Stimulated activated effector memory CD8-positive, alpha-beta T cell treated with anti-CD3 and anti-CD28 coated beads, Interleukin-12 subunit alpha, Interleukin-12 subunit beta, amount 100 ng/mL, for 72 hours (primary cell): ENCODE results near the gene TAF9.
"Not testable (repeated sequence)": the region's sequence is repeated elsewhere in the genome, so short reads cannot be mapped to it uniquely, and the experiment has no call there.

Experiments
- ATAC-seq: fragments of 150-1000 bp; cut with Tn5 transposase; 2 replicates; pipeline ENCODE4 v1.10.0; 2021
- DNase-seq, 2 donors: peaks; one replicate each; pipeline ENCODE4 v3.0.0; 2021 to 2022; ENCODE audit warnings: low spot score in 2 of 2
- H3K27ac Mint-ChIP-seq: one replicate; pipeline ENCODE4 v1.8.0; 2022; ENCODE audit warnings: mild to moderate bottlenecking, mixed read lengths
- H3K36me3 Mint-ChIP-seq: one replicate; pipeline ENCODE4 v1.8.0; 2022; ENCODE audit warnings: mild to moderate bottlenecking, mixed read lengths
- H3K4me1 Mint-ChIP-seq: one replicate; pipeline ENCODE4 v1.8.0; 2022; ENCODE audit warnings: mixed read lengths
- H3K4me3 Mint-ChIP-seq: one replicate; pipeline ENCODE4 v1.8.0; 2022; ENCODE audit warnings: mild to moderate bottlenecking, mixed read lengths
- H3K9me3 Mint-ChIP-seq: one replicate; pipeline ENCODE4 v1.8.0; 2022; ENCODE audit warnings: mixed read lengths

The TAF9 gene

DNA sequence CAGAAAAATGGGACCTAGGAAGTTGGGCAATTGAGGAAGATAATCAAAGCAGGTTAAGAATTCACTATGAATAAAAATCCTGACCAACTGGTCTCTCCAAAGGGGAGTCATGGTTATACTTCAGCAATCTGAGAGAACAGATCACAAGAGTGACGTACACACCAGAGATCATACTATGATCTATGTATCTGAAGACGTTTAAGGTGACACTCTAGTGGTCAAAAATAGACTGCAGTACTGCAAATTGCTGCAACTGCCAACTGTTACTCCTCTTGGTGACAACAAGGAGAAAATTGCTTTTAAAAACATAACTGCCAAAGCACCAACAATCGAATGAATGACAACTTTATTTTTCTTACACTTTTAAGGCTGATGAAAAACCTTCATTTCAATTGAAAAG, 4.9 kb downstream of the TAF9 start:
- Mint-ChIP-seq H3K4me1 (peaks cover 37% of the 10 kb centered on the region), H3K36me3 (peaks cover 96% of the 10 kb centered on the region), H3K9me3 (no peaks in the 10 kb centered on the region), H3K4me3 (no peak overlapping the region), H3K27ac (no peak overlapping the region)
- DNase-seq, result no peak
- no peak for ATAC-seq

- no peaks in the 10 kb centered on the region for H3K9me3 Mint-ChIP-seq
- peaks cover 94% of the 10 kb centered on the region for H3K36me3 Mint-ChIP-seq
- H3K4me3 Mint-ChIP-seq, result no peak overlapping the region
- no peak for DNase-seq
- no peak for ATAC-seq
- H3K27ac Mint-ChIP-seq, result peak overlapping the region; percentile 48
- peaks cover 32% of the 10 kb centered on the region for H3K4me1 Mint-ChIP-seq
Measured at GRCh38 chr5:69360442-69360841, 8.9 kb downstream of the TAF9 start.

DNA sequence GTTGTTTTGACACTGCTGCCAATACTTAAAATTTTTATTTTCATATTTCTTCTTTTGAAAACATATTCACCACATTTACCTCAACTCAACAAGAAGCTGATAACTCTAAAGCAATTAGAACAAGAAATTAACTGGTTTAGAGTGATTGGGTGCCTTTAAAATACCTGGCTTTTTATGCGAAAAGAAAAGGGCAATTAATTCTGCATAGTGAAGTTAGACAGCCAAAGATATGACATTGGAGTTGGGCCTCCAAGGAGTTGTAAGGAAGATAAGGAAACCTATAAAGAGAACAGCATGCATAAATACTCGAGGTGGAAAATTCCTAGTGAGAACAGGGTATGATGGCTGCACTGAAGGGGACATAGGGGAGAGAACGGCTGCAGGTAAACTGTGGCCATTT, 9.6 kb downstream of the TAF9 start:
- Mint-ChIP-seq H3K9me3 (no peaks in the 10 kb centered on the region), H3K4me3 (no peak overlapping the region), H3K36me3 (peaks cover 94% of the 10 kb centered on the region), H3K4me1 (peaks cover 25% of the 10 kb centered on the region), H3K27ac (peak overlapping the region; percentile 48)
- DNase-seq (no peak), ATAC-seq (no peak)

- Mint-ChIP-seq H3K4me3 (no peak overlapping the region), H3K27ac (no peak overlapping the region), H3K4me1 (peaks cover 11% of the 10 kb centered on the region), H3K36me3 (peaks cover 55% of the 10 kb centered on the region), H3K9me3 (no peaks in the 10 kb centered on the region)
- DNase-seq (no peak), ATAC-seq (no peak)
Measured at GRCh38 chr5:69350664-69351063, 18.7 kb downstream of the TAF9 start.

- Mint-ChIP-seq H3K36me3 (no peaks in the 10 kb centered on the region), H3K4me1 (no peaks in the 10 kb centered on the region), H3K9me3 (no peaks in the 10 kb centered on the region), H3K27ac (no peak overlapping the region), H3K4me3 (no peak overlapping the region)
- ATAC-seq (no peak), DNase-seq (no peak)
Measured at GRCh38 chr5:69343083-69343482, 26.2 kb downstream of the TAF9 start.

DNA sequence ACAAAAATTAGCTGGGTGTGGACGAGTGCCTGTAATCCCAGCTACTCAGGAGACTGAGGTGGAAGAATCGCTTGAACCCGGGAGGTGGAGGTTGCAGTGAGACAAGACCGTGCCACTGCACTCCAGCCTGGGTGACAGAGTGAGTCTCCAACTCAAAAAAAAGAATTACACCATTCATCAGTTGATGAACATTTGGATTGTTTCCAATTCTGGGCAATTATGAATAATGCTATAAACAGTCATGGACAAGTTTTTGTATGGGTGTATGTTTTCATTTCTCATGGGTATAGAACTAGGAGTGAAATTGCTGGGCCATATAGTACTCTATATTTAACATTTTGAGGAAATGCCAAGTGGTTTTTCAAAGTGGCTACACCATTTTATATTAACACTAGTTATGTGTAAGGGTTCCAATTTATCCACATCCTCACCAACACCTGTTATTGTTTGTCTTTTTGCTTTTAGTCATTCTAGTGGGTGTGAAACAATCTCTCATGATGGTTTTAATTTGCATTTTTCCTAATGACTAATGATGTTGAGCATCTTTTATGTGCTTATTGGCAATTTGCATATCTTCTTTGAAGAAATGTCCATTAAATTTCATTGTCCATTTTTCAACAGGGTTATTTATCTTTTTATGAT, 27.7 kb downstream of the TAF9 start:
- Mint-ChIP-seq H3K9me3 (no peaks in the 10 kb centered on the region), H3K4me3 (no peak overlapping the region), H3K36me3 (no peaks in the 10 kb centered on the region), H3K4me1 (no peaks in the 10 kb centered on the region), H3K27ac (no peak overlapping the region)
- no peak for DNase-seq
- peak; percentile 50 for ATAC-seq

DNA sequence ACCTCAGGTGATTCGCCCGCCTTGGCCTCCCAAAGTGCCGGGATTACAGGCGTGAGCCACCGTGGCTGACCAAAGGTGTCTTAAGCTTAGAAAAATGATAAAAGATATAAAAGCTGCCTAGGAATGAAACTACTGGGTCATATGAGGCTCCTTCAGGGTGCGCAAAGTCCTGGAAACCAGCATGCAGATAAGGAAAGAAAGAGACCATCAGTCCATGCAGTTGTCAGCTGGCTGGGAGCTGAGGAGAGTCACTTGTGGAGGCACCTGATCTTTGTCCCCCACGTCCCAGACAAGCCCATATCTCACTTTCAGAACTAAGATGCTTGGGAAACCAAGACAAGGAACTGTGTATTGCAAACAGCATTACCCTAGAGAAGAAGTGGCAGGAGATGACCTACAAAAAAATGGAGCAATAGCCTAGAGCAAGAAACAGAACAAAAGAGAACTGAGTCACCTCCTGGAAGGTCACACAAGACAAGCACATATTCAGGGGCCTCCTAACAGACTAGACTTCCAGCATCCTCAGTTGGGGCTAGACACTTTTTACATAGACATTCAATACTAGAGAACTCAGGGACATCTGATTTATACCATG, 33.9 kb downstream of the TAF9 start:
- H3K27ac Mint-ChIP-seq, result no peak overlapping the region
- H3K4me1 Mint-ChIP-seq, result peaks cover 16% of the 10 kb centered on the region
- no peak overlapping the region for H3K4me3 Mint-ChIP-seq

DNA sequence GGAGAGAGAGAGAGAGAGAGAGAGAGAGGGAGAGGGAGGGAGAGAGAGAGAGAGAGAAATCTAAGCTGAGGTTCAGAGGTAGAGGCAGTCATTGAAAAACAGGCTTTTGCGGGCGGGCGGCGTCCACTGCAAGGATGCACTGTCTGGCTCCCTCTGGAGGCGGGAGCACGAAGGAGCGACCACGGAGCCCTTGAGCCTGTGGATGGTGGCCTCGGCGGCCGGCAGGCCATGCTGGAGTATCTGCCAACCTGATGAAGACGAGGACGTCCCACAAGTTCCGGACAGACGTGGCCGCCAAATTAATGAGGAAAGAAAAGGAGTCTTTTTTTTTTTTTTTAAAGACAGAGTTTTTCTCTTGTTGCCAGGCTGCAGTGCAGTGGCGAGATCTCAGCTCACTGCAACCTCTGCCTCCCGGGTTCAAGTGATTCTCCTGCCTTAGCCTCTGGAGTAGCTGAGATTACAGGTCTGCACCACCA, 34.5 kb downstream of the TAF9 start:
- peak; percentile 84 for ATAC-seq
- H3K27ac Mint-ChIP-seq, result no peak overlapping the region
- no peaks in the 10 kb centered on the region for H3K9me3 Mint-ChIP-seq
- H3K4me3 Mint-ChIP-seq, result no peak overlapping the region
- H3K4me1 Mint-ChIP-seq, result peaks cover 16% of the 10 kb centered on the region
- peak; percentile 63 to 81 for DNase-seq
- H3K36me3 Mint-ChIP-seq, result peaks cover 6% of the 10 kb centered on the region

More for the DNA sequence above, 33.9 kb downstream of the TAF9 start:
- ATAC-seq, result no peak
- no peak for DNase-seq
- Mint-ChIP-seq H3K9me3 (no peaks in the 10 kb centered on the region), H3K36me3 (peaks cover 6% of the 10 kb centered on the region)

DNA sequence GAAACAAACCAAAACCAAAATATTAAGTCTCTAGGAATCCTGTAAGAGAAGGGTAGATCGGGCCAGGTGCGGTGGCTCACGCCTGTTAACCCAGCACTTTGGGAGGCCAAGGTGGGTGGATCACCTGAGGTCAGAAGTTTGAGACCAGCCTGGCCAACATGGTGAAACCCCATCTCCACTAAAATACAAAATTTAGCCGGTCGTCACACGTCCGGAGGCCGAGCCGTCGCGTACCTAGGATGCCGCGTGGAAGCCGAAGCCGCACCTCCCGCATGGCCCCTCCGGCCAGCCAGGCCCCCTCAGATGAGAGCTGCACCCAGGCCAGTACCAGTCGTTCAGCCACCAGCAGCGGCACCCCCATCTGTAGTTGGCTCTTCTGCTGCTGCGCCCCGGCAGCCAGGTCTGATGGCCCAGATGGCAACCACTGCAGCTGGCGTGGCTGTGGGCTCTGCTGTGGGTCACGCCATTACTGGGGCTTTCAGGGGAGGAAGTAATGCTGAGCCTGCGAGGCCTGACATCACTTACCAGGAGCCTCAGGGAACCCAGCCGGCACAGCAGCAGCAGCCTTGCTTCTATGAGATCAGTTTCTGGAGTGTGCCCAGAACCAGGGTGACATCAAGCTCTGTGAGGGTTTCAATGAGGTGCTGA, 35.5 kb downstream of the TAF9 start:
- not testable (repeated sequence) for H3K9me3 Mint-ChIP-seq, DNase-seq, H3K4me3 Mint-ChIP-seq, H3K27ac Mint-ChIP-seq, ATAC-seq, H3K36me3 Mint-ChIP-seq
- peaks cover 16% of the 10 kb centered on the region for H3K4me1 Mint-ChIP-seq

DNA sequence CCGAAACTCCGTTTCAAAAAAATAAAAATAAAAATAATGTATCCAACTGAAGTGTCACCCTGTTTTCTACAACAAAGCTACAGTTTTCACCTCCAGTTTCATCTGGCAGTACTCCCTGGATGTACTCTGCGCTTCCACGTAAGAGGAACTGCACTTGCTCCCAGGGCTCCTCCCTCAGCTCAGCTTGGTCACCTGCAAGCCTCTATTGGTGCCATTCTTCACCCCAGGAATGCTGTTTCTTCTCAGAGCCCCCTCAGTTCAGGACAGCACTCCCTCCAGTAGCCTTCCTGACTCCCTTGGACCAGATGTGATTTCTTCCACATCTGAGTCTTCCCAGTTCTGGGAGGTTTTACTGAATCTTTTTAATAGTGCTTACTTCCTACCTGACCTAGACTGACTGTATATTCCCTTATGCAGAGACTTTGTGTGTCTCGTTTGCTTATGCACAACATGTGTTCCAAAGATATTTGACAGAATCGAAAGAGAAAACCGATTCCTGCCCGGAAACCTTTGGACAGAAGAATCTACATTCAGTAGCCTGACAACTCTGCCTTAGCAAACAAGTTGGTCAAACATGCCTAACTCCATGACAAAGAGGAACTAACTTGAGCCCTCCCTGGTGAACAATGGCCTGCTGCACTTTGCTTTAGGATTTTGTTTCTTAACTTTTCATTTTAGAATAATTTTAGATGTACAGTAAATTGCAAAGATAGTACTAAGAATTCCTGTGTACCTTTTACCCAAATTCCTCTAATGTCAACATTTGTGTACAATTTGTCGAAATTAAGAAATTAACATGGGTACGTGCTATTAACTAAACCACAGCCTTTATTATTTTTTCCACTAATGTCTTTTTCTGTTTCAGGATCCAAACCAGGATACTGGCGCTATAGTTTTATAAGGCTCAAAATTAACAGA, 37.5 kb downstream of the TAF9 start:
- Mint-ChIP-seq H3K4me1 (peaks cover 16% of the 10 kb centered on the region), H3K4me3 (peak overlapping the region; percentile 79), H3K36me3 (peaks cover 6% of the 10 kb centered on the region), H3K9me3 (no peaks in the 10 kb centered on the region), H3K27ac (peak overlapping the region; percentile 93)
- DNase-seq, result no peak
- ATAC-seq, result no peak

GRCh38 chr5:69329905-69330489, 39.3 kb downstream of the TAF9 start:
- H3K36me3 Mint-ChIP-seq, result peaks cover 6% of the 10 kb centered on the region
- H3K4me3 Mint-ChIP-seq, result no peak overlapping the region
- no peaks in the 10 kb centered on the region for H3K9me3 Mint-ChIP-seq
- DNase-seq (no peak), ATAC-seq (no peak)
- H3K4me1 Mint-ChIP-seq, result peaks cover 15% of the 10 kb centered on the region
- H3K27ac Mint-ChIP-seq, result no peak overlapping the region

GRCh38 chr5:69326365-69326764, 43.0 kb downstream of the TAF9 start:
- H3K4me1 Mint-ChIP-seq, result no peaks in the 10 kb centered on the region
- H3K36me3 Mint-ChIP-seq, result no peaks in the 10 kb centered on the region
- ATAC-seq, result no peak
- H3K9me3 Mint-ChIP-seq, result no peaks in the 10 kb centered on the region
- no peak for DNase-seq
- H3K27ac Mint-ChIP-seq, result no peak overlapping the region
- H3K4me3 Mint-ChIP-seq, result no peak overlapping the region

- Mint-ChIP-seq H3K4me1 (no peaks in the 10 kb centered on the region), H3K4me3 (no peak overlapping the region), H3K27ac (no peak overlapping the region), H3K9me3 (no peaks in the 10 kb centered on the region), H3K36me3 (peaks cover 36% of the 10 kb centered on the region)
- ATAC-seq (no peak), DNase-seq (no peak)
Measured at GRCh38 chr5:69317391-69317790, 51.9 kb downstream of the TAF9 start.

DNA sequence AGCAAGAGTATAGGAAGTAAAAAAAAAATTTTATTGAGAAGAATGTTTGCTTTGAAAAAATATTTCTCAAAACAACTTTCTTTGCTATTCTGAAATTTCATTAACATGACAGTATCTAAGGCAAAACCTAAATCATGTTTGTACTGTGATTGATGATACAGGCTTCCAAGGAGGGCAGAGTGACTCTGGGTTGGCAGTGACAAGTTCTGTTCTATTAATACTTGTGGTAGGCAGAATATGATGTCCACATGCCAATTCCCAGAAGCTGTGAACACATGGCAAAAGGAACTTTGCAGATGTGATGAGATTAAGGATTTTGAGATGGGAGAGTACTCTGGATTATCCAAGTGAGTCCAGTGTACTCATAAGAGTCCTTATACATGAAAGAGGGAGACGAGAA, 53.3 kb downstream of the TAF9 start:
- no peaks in the 10 kb centered on the region for H3K4me1 Mint-ChIP-seq
- ATAC-seq (no peak), DNase-seq (no peak)
- no peak overlapping the region for H3K27ac Mint-ChIP-seq
- H3K9me3 Mint-ChIP-seq, result no peaks in the 10 kb centered on the region
- H3K36me3 Mint-ChIP-seq, result peaks cover 36% of the 10 kb centered on the region
- no peak overlapping the region for H3K4me3 Mint-ChIP-seq
